Upper lobe of right lung (tissue), 1 donor: ENCODE data around the gene CYS1. TPM values are rescaled to one million over a fixed set of nuclear protein-coding genes. Genes with fewer than 3 reads are reported as not detected.

Experiments
- ATAC-seq: fragments of 200-7000 bp; cut with Tn5 transposase; one replicate; pipeline ENCODE4 v1.9.1; 2020; ENCODE audit warnings: mild to moderate bottlenecking, moderate library complexity
- DNase-seq: peaks from one replicate; pipeline ENCODE4 v3.0.0-alpha.2; 2020
- H3K27ac ChIP-seq: fragments of 200-600 bp; one replicate; pipeline ENCODE4 v1.8.0; 2022
- H3K27me3 ChIP-seq: fragments of 200-600 bp; one replicate; pipeline ENCODE4 v1.8.0; 2022; ENCODE audit warnings: mild to moderate bottlenecking
- H3K36me3 ChIP-seq: fragments of 200-600 bp; one replicate; pipeline ENCODE4 v1.8.0; 2022
- H3K4me1 ChIP-seq: fragments of 200-600 bp; one replicate; pipeline ENCODE4 v1.8.0; 2022
- H3K4me3 ChIP-seq: fragments of 200-600 bp; one replicate; pipeline ENCODE4 v1.8.0; 2022; ENCODE audit warnings: mild to moderate bottlenecking
- H3K9me3 ChIP-seq: fragments of 200-600 bp; one replicate; pipeline ENCODE4 v1.8.0; 2022
- CTCF ChIP-seq: fragments of 200-600 bp; IDR thresholded peaks from one replicate; pipeline ENCODE4 v1.8.0; 2022; ENCODE audit warnings: antibody characterized with exemption
- intact Hi-C: fragments of 100-400 bp; cut with DNase I; formaldehyde crosslinking; loops from one replicate; pipeline ENCODE4 v1.11.0; 2022
- total RNA-seq: library from RNA; stranded (reverse); fragmentation: NEBNext Ultra II Directional; extraction: Animal tissue kit (Norgen Biotek cat#: 25700); gene quantifications from one replicate; pipeline ENCODE4 v1.2.1, GENCODE V29; 2021
- donor health status: DM: no; HTN: yes; CAD: no; lungs with severe emphysema.

The CYS1 gene
- total RNA-seq, 1 donor from 2014 or later = 4.5 TPM

DNA sequence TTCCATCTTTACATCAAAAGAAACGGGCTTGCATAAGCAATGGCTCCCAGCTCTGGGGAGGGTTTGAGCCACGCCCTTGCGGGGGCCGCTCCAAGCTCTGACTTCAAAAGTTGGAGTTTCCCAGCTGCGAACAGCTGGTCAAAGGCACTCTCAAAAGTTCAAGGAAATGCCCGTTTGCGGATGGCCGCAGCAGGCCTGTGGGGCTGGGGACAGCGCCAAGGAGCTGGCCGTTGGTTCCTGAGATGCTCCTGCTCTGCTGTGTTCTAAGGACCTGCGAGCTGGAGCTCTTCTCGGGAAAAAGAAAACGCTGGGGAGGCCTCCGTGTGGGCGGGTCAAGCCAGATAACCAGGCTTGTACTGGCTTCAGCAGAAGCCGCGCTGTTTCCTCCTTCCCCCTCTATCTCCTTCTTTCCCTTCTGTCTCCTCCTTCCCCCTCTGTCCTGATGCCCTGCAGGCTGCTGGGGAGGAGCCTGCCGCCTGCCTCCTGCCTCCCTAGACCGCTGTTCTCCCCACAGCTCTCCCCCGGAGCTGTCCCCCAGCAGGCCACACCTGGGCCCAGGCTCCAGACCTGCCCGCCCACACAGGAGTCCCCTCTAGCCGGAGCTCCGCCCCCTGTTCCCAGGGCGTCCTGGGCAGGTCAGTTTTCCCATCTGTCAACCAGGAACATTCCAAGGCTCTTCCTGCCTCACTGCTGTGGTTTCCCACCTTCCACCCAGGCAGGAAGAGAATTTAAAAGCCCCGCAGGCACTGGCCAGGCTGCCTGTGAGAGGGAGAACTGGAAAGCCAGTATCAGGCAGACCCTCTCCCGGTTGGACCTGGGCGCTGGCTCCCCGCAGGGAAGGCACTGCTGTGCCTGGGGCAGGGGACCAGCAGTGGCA, 22.7 kb downstream of the CYS1 start:
- DNase-seq = no peak
- Histone ChIP-seq H3K4me1 (peaks cover 26% of the 10 kb centered on the region), H3K4me3 (peak overlapping the region; percentile 16), H3K27me3 (no peaks in the 10 kb centered on the region), H3K27ac (peak overlapping the region; percentile 72), H3K9me3 (no peaks in the 10 kb centered on the region), H3K36me3 (peaks cover 32% of the 10 kb centered on the region)
- TF ChIP-seq CTCF = no peak
- ATAC-seq = peak; percentile 50
- intact Hi-C loops = no loop called here

- H3K36me3 ChIP-seq = peaks cover 42% of the 10 kb centered on the region
- no peaks in the 10 kb centered on the region for H3K27me3 ChIP-seq
- no peaks in the 10 kb centered on the region for H3K9me3 ChIP-seq
- DNase-seq (no peak), ATAC-seq (no peak)
- no peak overlapping the region for H3K4me3 ChIP-seq
- no peak for TF ChIP-seq CTCF
- no peak overlapping the region for H3K27ac ChIP-seq
- H3K4me1 ChIP-seq = peaks cover 26% of the 10 kb centered on the region
- intact Hi-C loops = no loop called here
These were observed 23.8 kb downstream of the CYS1 start for GRCh38 chr2:10056439-10056838.

GRCh38 chr2:10054976-10055375, 25.2 kb downstream of the CYS1 start:
- TF ChIP-seq CTCF = no peak
- Histone ChIP-seq H3K9me3 (no peaks in the 10 kb centered on the region), H3K27me3 (no peaks in the 10 kb centered on the region), H3K36me3 (peaks cover 57% of the 10 kb centered on the region), H3K4me3 (no peak overlapping the region), H3K4me1 (peaks cover 26% of the 10 kb centered on the region), H3K27ac (no peak overlapping the region)
- ATAC-seq (no peak), DNase-seq (no peak)
- intact Hi-C loops = no loop called here

GRCh38 chr2:10054424-10054823, 25.8 kb downstream of the CYS1 start:
- ATAC-seq (no peak), DNase-seq (no peak)
- TF ChIP-seq CTCF = peak; percentile 8
- no peaks in the 10 kb centered on the region for H3K9me3 ChIP-seq
- peaks cover 26% of the 10 kb centered on the region for H3K4me1 ChIP-seq
- H3K27ac ChIP-seq = no peak overlapping the region
- no peaks in the 10 kb centered on the region for H3K27me3 ChIP-seq
- intact Hi-C loops = no loop called here
- peaks cover 63% of the 10 kb centered on the region for H3K36me3 ChIP-seq
- no peak overlapping the region for H3K4me3 ChIP-seq

GRCh38 chr2:10053351-10053750, 26.9 kb downstream of the CYS1 start:
- Histone ChIP-seq H3K9me3 (no peaks in the 10 kb centered on the region), H3K4me1 (peaks cover 28% of the 10 kb centered on the region), H3K27me3 (no peaks in the 10 kb centered on the region), H3K27ac (no peak overlapping the region), H3K36me3 (peaks cover 70% of the 10 kb centered on the region), H3K4me3 (no peak overlapping the region)
- DNase-seq (no peak), ATAC-seq (no peak)
- intact Hi-C loops = no loop called here
- no peak for TF ChIP-seq CTCF
